A549 (cell line): ENCODE data around the gene LMF2.

ENCODE experiments used
- ATOH8 ChIP-seq: fragments of 250-450 bp; sonication (Bioruptor Pico); IDR thresholded peaks from 2 replicates; pipeline ENCODE4 v1.5.0; 2020; ENCODE audit warnings: low read depth, mild to moderate bottlenecking, moderate library complexity
- BHLHE40 ChIP-seq: IDR thresholded peaks from 2 replicates; pipeline ENCODE4 v1.6.1; 2012; ENCODE audit warnings: low read depth, low read length, inconsistent platforms
- FOSL2 ChIP-seq, 2 experiments: fragments of 450-650 bp in 1 of 2; fragments of >200 bp in 1 of 2; sonication (Bioruptor Twin) in 1 of 2; formaldehyde crosslinking; IDR thresholded peaks; 2 replicates each; pipeline versions ENCODE4 v1.5.0 to v1.6.1; 2016 to 2020; ENCODE audit warnings: mild to moderate bottlenecking in 1 of 2, moderate library complexity in 1 of 2
- MYC ChIP-seq: IDR thresholded peaks from 2 replicates; pipeline ENCODE4 v1.6.1; 2012; ENCODE audit warnings: mild to moderate bottlenecking, inconsistent platforms, low read length, improper control_type of control experiment, borderline replicate concordance
- REST ChIP-seq: fragments of 200-600 bp; sonication (generic); IDR thresholded peaks from 2 replicates; pipeline ENCODE4 v1.6.1; 2016; ENCODE audit warnings: antibody characterized with exemption, mild to moderate bottlenecking, moderate library complexity
- ZSCAN20 ChIP-seq: fragments of 250-450 bp; sonication (Bioruptor Pico); IDR thresholded peaks from 2 replicates; pipeline ENCODE4 v1.8.0; 2022; ENCODE audit warnings: mild to moderate bottlenecking, moderate library complexity
- TF ChIP-seq, protein P1 (sequence below): fragments of >200 bp; sonication (Bioruptor Twin); formaldehyde crosslinking; IDR thresholded peaks from 3 replicates; pipeline ENCODE4 v1.5.1; 2016

- TF ChIP-seq ZSCAN20 (CRISPR knock-in tag) (no peak), BHLHE40 (no peak), ATOH8 (no peak), REST (no peak), FOSL2 (IDR thresholded peaks at IDR 0.05) (no peak), FOSL2 (CRISPR knock-in tag; IDR thresholded peaks at IDR 0.05) (no peak), MYC (no peak)
- TF ChIP-seq, protein P1, sequence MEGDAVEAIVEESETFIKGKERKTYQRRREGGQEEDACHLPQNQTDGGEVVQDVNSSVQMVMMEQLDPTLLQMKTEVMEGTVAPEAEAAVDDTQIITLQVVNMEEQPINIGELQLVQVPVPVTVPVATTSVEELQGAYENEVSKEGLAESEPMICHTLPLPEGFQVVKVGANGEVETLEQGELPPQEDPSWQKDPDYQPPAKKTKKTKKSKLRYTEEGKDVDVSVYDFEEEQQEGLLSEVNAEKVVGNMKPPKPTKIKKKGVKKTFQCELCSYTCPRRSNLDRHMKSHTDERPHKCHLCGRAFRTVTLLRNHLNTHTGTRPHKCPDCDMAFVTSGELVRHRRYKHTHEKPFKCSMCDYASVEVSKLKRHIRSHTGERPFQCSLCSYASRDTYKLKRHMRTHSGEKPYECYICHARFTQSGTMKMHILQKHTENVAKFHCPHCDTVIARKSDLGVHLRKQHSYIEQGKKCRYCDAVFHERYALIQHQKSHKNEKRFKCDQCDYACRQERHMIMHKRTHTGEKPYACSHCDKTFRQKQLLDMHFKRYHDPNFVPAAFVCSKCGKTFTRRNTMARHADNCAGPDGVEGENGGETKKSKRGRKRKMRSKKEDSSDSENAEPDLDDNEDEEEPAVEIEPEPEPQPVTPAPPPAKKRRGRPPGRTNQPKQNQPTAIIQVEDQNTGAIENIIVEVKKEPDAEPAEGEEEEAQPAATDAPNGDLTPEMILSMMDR = no peak
Measured at GRCh38 chr22:50505276-50505775, 2.2 kb downstream of the LMF2 start.
